HEK293 (cell line): ENCODE results near the gene TCF7L2.

Experiments
- CTCF ChIA-PET: fragments of 350-600 bp; formaldehyde crosslinking; extraction: SDS; loops from one replicate; lab custom pipeline; 2021; ENCODE audit warnings: antibody characterized with exemption; lab: Yijun Ruan, JAX
- POLR2A ChIA-PET: fragments of 300-600 bp; formaldehyde crosslinking; extraction: SDS; loops from one replicate; lab custom pipeline; 2020; ENCODE audit warnings: antibody characterized with exemption, inconsistent platforms; lab: Yijun Ruan, JAX
- H3K27ac ChIP-seq: fragments of 200-500 bp; sonication (Bioruptor generic); 2 replicates; pipeline ENCODE4 v1.5.1; 2014; ENCODE audit warnings: low read depth, low read length, control low read depth, inconsistent platforms; ENCODE audit errors: extremely low read depth
- H3K36me3 ChIP-seq, 2 experiments: fragments of 200-500 bp in 1 of 2; sonication (Bioruptor generic) in 1 of 2; 1 replicate in 1 of 2; 2 replicates in 1 of 2; pipeline ENCODE4 v1.5.1; 2014 to 2017; ENCODE audit warnings: inconsistent platforms in 2 of 2, low read length in 2 of 2; ENCODE audit not compliant: control insufficient read depth in 2 of 2, insufficient read depth in 1 of 2
- H3K4me1 ChIP-seq: fragments of 200-500 bp; sonication (Bioruptor generic); 2 replicates; pipeline ENCODE4 v1.5.1; 2014; ENCODE audit warnings: mild to moderate bottlenecking, low read length, inconsistent platforms; ENCODE audit not compliant: control insufficient read depth, insufficient read depth
- H3K4me3 ChIP-seq: 2 replicates; pipeline ENCODE4 v1.5.1; 2011; ENCODE audit warnings: low read depth, mild to moderate bottlenecking, control low read depth, low read length, moderate library complexity
- H3K9me3 ChIP-seq: fragments of 200-500 bp; sonication (Bioruptor generic); 2 replicates; pipeline ENCODE4 v1.5.1; 2014; ENCODE audit warnings: low read depth, low read length, inconsistent platforms; ENCODE audit not compliant: control insufficient read depth, insufficient read depth
- BCL11B ChIP-seq: fragments of 450-650 bp; formaldehyde crosslinking; IDR thresholded peaks from 2 replicates; pipeline ENCODE4 v1.5.1; 2016; ENCODE audit warnings: low read depth, missing biosample characterization, missing genetic modification characterization
- KLF7 ChIP-seq: fragments of 450-650 bp; formaldehyde crosslinking; IDR thresholded peaks from 2 replicates; pipeline ENCODE4 v1.5.1; 2016; ENCODE audit warnings: missing biosample characterization, missing genetic modification characterization, borderline replicate concordance
- MYNN ChIP-seq: fragments of 450-650 bp; formaldehyde crosslinking; IDR thresholded peaks from 2 replicates; pipeline ENCODE4 v1.5.1; 2016; ENCODE audit warnings: missing biosample characterization, missing genetic modification characterization, borderline replicate concordance
- SETDB1 ChIP-seq: IDR thresholded peaks from one replicate; pipeline ENCODE4 v1.6.1; 2017; ENCODE audit warnings: mild to moderate bottlenecking, low read length, moderate library complexity, mixed read lengths; ENCODE audit not compliant: insufficient read length
- ZFHX2 ChIP-seq: fragments of 450-650 bp; formaldehyde crosslinking; conservative IDR thresholded peaks from 2 replicates; pipeline ENCODE4 v1.5.1; 2016; ENCODE audit warnings: missing biosample characterization, missing genetic modification characterization
- ZNF112 ChIP-seq: fragments of 450-650 bp; formaldehyde crosslinking; IDR thresholded peaks from 2 replicates; pipeline ENCODE4 v1.5.0; 2017; ENCODE audit warnings: missing biosample characterization, missing genetic modification characterization
- ZNF121 ChIP-seq: fragments of 450-650 bp; formaldehyde crosslinking; IDR thresholded peaks from 2 replicates; pipeline ENCODE4 v1.5.1; 2016; ENCODE audit warnings: missing biosample characterization, missing genetic modification characterization
- ZNF174 ChIP-seq: fragments of 450-650 bp; formaldehyde crosslinking; IDR thresholded peaks from 2 replicates; pipeline ENCODE4 v1.5.0; 2017; ENCODE audit warnings: missing biosample characterization, mild to moderate bottlenecking, missing genetic modification characterization
- ZNF266 ChIP-seq: fragments of 450-650 bp; formaldehyde crosslinking; IDR thresholded peaks from 2 replicates; pipeline ENCODE4 v1.5.1; 2016; ENCODE audit warnings: missing biosample characterization, missing genetic modification characterization, low read depth
- ZNF302 ChIP-seq: fragments of 450-650 bp; formaldehyde crosslinking; IDR thresholded peaks from 2 replicates; pipeline ENCODE4 v1.5.1; 2016; ENCODE audit warnings: missing biosample characterization, missing genetic modification characterization, low read depth
- ZNF544 ChIP-seq: fragments of 450-650 bp; formaldehyde crosslinking; IDR thresholded peaks from 2 replicates; pipeline ENCODE4 v1.5.0; 2017; ENCODE audit warnings: missing biosample characterization, missing genetic modification characterization
- ZNF555 ChIP-seq: fragments of 450-650 bp; formaldehyde crosslinking; conservative IDR thresholded peaks from 2 replicates; pipeline ENCODE4 v1.5.1; 2017; ENCODE audit warnings: missing biosample characterization, mild to moderate bottlenecking, missing genetic modification characterization, inconsistent platforms
- ZNF571 ChIP-seq: fragments of 450-650 bp; formaldehyde crosslinking; IDR thresholded peaks from 2 replicates; pipeline ENCODE4 v1.5.0; 2017; ENCODE audit warnings: missing biosample characterization, missing genetic modification characterization
- ZNF701 ChIP-seq: fragments of 450-650 bp; formaldehyde crosslinking; IDR thresholded peaks from 2 replicates; pipeline ENCODE4 v1.5.1; 2016; ENCODE audit warnings: missing biosample characterization, missing genetic modification characterization
- ZNF776 ChIP-seq: fragments of 450-650 bp; formaldehyde crosslinking; IDR thresholded peaks from 2 replicates; pipeline ENCODE4 v1.5.0; 2017; ENCODE audit warnings: missing biosample characterization, missing genetic modification characterization, borderline replicate concordance
- ZNF777 ChIP-seq: fragments of 450-650 bp; formaldehyde crosslinking; IDR thresholded peaks from 2 replicates; pipeline ENCODE4 v1.5.1; 2017; ENCODE audit warnings: missing biosample characterization, missing genetic modification characterization, borderline replicate concordance
- TF ChIP-seq, protein P1 (sequence below): fragments of 450-650 bp; formaldehyde crosslinking; IDR thresholded peaks from 2 replicates; pipeline ENCODE4 v1.5.1; 2016; ENCODE audit warnings: missing biosample characterization, missing genetic modification characterization
- TF ChIP-seq, protein P2 (sequence below): fragments of 450-650 bp; formaldehyde crosslinking; IDR thresholded peaks from 2 replicates; pipeline ENCODE4 v1.5.1; 2016; ENCODE audit warnings: missing biosample characterization, missing genetic modification characterization, low read depth
- TF ChIP-seq, protein P3 (sequence below): fragments of 450-650 bp; formaldehyde crosslinking; IDR thresholded peaks from 2 replicates; pipeline ENCODE4 v1.5.1; 2017; ENCODE audit warnings: missing biosample characterization, missing genetic modification characterization
- TF ChIP-seq, protein P4 (sequence below): fragments of 450-650 bp; formaldehyde crosslinking; IDR thresholded peaks from 2 replicates; pipeline ENCODE4 v1.5.1; 2016; ENCODE audit warnings: missing biosample characterization, missing genetic modification characterization

The TCF7L2 gene

DNA sequence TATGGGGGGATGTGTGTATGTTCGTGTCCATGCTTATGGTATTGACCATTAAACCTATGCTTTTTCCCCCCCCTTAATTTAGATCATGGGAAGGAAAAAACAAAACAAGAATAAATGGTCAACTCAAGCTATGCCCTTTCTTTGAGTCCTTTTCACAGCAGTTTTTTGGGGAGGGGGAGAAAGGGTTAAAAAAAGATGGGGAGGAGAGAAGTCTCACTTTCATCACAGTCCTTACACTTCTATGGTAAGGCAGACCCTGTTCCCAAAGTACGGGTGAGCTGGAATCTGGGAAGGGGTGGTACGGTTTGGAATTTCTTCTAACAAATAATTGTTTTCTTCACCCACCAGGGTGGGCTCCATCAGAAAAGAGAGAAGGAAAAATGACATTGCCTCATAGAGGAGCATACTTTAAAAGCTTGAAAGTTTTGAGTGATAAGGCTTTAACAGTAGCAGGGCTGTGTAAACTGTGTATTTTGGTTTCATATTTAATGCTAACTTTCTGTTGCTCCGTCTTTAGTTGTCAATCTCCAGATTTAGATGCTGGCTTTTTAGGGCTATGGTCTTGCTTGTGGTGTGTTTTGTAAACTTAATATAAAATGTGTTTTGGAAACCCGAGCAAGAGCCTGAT is 180.1 kb downstream of the TCF7L2 start:
- POLR2A ChIA-PET = no interaction called here
- Histone ChIP-seq H3K36me3 (no peaks in the 10 kb centered on the region), H3K9me3 (no peaks in the 10 kb centered on the region), H3K27ac (no peak overlapping the region), H3K4me3 (no peak overlapping the region), H3K4me1 (peaks cover 7% of the 10 kb centered on the region; the same call in 1 of the 2 replicates)
- TF ChIP-seq ZNF544 (no peak), ZFHX2 (no peak), ZNF701 (tag by site-specific recombination) (no peak), ZNF776 (no peak), SETDB1 (no peak), ZNF777 (tag by site-specific recombination) (no peak), BCL11B (tag by site-specific recombination) (no peak)
- TF ChIP-seq, protein P1, sequence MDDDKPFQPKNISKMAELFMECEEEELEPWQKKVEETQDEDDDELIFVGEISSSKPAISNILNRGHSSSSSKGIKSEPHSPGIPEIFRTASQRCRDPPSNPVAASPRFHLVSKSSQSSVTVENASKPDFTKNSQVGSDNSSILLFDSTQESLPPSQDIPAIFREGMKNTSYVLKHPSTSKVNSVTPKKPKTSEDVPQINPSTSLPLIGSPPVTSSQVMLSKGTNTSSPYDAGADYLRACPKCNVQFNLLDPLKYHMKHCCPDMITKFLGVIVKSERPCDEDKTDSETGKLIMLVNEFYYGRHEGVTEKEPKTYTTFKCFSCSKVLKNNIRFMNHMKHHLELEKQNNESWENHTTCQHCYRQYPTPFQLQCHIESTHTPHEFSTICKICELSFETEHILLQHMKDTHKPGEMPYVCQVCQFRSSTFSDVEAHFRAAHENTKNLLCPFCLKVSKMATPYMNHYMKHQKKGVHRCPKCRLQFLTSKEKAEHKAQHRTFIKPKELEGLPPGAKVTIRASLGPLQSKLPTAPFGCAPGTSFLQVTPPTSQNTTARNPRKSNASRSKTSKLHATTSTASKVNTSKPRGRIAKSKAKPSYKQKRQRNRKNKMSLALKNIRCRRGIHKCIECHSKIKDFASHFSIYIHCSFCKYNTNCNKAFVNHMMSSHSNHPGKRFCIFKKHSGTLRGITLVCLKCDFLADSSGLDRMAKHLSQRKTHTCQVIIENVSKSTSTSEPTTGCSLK (tag by site-specific recombination) = no peak
- CTCF ChIA-PET = interaction anchor here (0.8 kb wide), 1 partner anchor 255 kb away, joined by 4 read pairs; no protein-coding TSS in a partner anchor

DNA sequence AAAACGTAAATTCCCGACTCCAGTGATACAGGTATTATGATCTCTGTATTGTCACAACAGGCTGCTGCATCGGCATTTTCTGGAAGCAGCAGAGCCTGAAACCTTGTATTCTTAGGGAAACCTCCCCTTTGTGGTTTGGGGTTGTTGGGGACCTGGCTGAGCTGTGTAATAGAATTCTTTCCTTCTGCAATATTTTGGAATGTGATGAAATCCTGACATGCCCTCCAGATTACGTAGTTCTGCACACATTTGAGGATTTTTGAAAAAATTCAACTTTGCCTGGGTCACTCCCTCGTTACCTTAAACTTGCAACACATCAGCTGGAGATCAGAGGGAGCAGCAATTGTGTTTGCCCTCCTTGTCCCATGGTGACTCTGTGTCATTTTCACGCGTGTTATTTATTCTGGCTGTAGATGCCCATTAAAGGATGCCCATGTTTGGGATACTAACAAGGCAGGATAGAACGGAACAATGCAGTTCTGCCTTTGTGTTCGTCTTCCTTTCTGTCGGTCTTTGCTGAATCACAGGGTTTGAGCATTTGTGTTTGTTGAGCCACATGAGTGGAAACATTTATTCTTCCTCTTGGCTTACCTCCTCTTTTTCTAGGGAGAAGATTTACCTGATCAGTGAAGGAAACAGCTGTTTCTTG is 181.7 kb downstream of the TCF7L2 start:
- no peak overlapping the region for H3K4me3 ChIP-seq
- H3K27ac ChIP-seq = no peak overlapping the region
- no peak for TF ChIP-seq ZNF174 (tag by site-specific recombination)
- TF ChIP-seq, protein P2, sequence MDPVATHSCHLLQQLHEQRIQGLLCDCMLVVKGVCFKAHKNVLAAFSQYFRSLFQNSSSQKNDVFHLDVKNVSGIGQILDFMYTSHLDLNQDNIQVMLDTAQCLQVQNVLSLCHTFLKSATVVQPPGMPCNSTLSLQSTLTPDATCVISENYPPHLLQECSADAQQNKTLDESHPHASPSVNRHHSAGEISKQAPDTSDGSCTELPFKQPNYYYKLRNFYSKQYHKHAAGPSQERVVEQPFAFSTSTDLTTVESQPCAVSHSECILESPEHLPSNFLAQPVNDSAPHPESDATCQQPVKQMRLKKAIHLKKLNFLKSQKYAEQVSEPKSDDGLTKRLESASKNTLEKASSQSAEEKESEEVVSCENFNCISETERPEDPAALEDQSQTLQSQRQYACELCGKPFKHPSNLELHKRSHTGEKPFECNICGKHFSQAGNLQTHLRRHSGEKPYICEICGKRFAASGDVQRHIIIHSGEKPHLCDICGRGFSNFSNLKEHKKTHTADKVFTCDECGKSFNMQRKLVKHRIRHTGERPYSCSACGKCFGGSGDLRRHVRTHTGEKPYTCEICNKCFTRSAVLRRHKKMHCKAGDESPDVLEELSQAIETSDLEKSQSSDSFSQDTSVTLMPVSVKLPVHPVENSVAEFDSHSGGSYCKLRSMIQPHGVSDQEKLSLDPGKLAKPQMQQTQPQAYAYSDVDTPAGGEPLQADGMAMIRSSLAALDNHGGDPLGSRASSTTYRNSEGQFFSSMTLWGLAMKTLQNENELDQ (tag by site-specific recombination) = no peak
- 0 out of 2 replicates have a peak, but pooled peaks have one; percentile 14 for TF ChIP-seq ZNF121 (tag by site-specific recombination)
- H3K4me1 ChIP-seq = peaks cover 10% of the 10 kb centered on the region; the same call in 1 of the 2 replicates
- CTCF ChIA-PET = interaction anchor here (1.5 kb wide), 1 partner anchor 22 kb away, joined by 4 read pairs; no protein-coding TSS in a partner anchor
- H3K9me3 ChIP-seq = no peaks in the 10 kb centered on the region
- H3K36me3 ChIP-seq = no peaks in the 10 kb centered on the region
- POLR2A ChIA-PET = no interaction called here

DNA sequence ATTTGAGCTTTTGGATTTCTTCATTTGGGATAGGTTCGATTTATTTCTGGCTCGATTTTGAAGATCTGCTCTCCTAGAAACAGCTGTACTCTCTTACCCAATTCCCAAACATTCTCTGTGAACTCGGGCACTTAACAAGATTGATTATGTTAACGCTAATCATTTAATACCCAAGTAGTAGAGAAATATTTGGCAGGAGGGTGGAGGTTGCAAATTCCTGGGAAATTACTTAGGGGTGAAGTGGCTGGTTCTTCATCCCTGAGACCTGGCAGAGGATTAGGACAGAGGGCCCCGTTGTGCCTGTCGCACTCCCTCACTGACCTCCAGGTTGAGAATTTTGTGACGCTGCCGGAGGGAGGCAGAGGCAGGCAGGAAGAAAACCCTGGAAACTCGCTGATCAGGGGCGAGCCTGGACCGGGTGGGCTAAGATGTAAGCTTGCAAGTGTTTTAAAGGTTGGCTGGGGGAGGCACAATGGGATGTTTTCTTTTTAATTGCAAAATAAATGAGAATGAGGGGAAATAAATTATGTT is 182.6 kb downstream of the TCF7L2 start:
- ChIA-PET POLR2A (no interaction called here), CTCF (no interaction called here)
- Histone ChIP-seq H3K36me3 (no peaks in the 10 kb centered on the region), H3K4me3 (no peak overlapping the region), H3K27ac (no peak overlapping the region), H3K4me1 (peaks cover 8% of the 10 kb centered on the region; the same call in 1 of the 2 replicates), H3K9me3 (no peaks in the 10 kb centered on the region)
- TF ChIP-seq MYNN (tag by site-specific recombination) = no peak
- TF ChIP-seq ZNF174 (tag by site-specific recombination) = no peak
- TF ChIP-seq SETDB1 = no peak
- no peak for TF ChIP-seq ZNF571 (tag by site-specific recombination)
- TF ChIP-seq, protein P3, sequence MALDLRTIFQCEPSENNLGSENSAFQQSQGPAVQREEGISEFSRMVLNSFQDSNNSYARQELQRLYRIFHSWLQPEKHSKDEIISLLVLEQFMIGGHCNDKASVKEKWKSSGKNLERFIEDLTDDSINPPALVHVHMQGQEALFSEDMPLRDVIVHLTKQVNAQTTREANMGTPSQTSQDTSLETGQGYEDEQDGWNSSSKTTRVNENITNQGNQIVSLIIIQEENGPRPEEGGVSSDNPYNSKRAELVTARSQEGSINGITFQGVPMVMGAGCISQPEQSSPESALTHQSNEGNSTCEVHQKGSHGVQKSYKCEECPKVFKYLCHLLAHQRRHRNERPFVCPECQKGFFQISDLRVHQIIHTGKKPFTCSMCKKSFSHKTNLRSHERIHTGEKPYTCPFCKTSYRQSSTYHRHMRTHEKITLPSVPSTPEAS = no peak
- no peak for TF ChIP-seq ZNF302
- no peak for TF ChIP-seq KLF7 (tag by site-specific recombination)
- TF ChIP-seq ZNF555 (tag by site-specific recombination) = no peak
- TF ChIP-seq, protein P4, sequence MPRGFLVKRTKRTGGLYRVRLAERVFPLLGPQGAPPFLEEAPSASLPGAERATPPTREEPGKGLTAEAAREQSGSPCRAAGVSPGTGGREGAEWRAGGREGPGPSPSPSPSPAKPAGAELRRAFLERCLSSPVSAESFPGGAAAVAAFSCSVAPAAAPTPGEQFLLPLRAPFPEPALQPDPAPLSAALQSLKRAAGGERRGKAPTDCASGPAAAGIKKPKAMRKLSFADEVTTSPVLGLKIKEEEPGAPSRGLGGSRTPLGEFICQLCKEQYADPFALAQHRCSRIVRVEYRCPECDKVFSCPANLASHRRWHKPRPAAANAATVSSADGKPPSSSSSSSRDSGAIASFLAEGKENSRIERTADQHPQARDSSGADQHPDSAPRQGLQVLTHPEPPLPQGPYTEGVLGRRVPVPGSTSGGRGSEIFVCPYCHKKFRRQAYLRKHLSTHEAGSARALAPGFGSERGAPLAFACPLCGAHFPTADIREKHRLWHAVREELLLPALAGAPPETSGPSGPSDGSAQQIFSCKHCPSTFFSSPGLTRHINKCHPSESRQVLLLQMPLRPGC (tag by site-specific recombination) = no peak
- TF ChIP-seq ZNF112 (tag by site-specific recombination) = no peak
- no peak for TF ChIP-seq ZNF266 (tag by site-specific recombination)
